Measurements from ENCODE around the gene VPS26C. TPM values are rescaled to one million over a fixed set of nuclear protein-coding genes. Genes with fewer than 3 reads are reported as not detected.
"Not testable (repeated sequence)": the region's sequence is repeated elsewhere in the genome, so short reads cannot be mapped to it uniquely, and the experiment has no call there.

Gene VPS26C
- total RNA-seq, 1 donor from 2014 or later, result 54.2 TPM

DNA sequence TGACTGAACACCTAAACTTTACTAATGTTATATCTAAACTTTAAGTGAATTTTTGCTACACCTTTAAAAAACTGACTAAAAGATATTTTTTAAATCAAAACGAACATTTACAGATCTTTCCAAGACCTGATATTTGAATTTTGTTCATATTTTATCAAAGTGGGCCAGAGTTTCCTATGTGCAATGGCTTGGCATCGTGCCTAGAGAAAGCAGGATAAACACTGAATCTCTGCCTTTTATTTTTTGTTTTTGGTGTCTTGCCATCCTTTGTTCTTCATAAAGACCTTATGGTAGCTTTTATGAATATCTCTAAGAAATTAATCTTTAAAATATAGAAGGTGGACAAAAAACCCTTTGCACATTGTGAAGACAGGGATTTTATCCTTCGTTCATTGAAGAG is 25.8 kb upstream of the VPS26C start:
- Histone ChIP-seq H3K27me3 (ENCODE audit: low read depth) (no peaks in the 10 kb centered on the region), H3K4me3 (no peak overlapping the region), H3K4me1 (peaks cover 31% of the 10 kb centered on the region), H3K27ac (replicated peaks) (no peak overlapping the region), H3K9me3 (replicated peaks) (no peaks in the 10 kb centered on the region), H3K36me3 (no peaks in the 10 kb centered on the region)
- DNase-seq, result no peak
- intact Hi-C loops (cut with micrococcal nuclease), result no loop called here
- TF ChIP-seq, protein P1, sequence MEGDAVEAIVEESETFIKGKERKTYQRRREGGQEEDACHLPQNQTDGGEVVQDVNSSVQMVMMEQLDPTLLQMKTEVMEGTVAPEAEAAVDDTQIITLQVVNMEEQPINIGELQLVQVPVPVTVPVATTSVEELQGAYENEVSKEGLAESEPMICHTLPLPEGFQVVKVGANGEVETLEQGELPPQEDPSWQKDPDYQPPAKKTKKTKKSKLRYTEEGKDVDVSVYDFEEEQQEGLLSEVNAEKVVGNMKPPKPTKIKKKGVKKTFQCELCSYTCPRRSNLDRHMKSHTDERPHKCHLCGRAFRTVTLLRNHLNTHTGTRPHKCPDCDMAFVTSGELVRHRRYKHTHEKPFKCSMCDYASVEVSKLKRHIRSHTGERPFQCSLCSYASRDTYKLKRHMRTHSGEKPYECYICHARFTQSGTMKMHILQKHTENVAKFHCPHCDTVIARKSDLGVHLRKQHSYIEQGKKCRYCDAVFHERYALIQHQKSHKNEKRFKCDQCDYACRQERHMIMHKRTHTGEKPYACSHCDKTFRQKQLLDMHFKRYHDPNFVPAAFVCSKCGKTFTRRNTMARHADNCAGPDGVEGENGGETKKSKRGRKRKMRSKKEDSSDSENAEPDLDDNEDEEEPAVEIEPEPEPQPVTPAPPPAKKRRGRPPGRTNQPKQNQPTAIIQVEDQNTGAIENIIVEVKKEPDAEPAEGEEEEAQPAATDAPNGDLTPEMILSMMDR (IDR thresholded peaks at IDR 0.05; ENCODE audit: borderline replicate concordance), result no peak

DNA sequence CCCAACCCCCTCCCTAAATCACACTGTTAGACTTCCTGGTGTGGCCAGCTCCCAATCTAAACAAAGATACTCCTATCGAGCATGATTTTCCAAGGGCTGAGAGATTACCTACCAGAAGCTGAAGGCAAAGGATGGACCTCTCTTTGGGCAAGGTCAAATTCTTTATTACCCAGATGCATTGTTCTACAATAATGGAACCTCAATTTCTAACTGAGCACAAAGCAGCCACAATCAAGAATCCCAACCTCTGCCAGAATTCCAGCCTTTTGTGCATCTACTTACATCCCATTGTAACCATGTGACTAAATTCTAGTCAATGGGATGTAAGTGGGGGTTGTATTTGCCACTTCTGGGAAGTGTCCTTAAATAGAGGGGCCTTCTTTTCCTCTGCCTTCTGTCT is 24.9 kb upstream of the VPS26C start:
- intact Hi-C loops (cut with micrococcal nuclease), result no loop called here
- H3K27ac ChIP-seq (replicated peaks), result no peak overlapping the region
- peaks cover 31% of the 10 kb centered on the region for H3K4me1 ChIP-seq
- no peaks in the 10 kb centered on the region for H3K9me3 ChIP-seq (replicated peaks)
- no peaks in the 10 kb centered on the region for H3K27me3 ChIP-seq (ENCODE audit: low read depth)
- H3K36me3 ChIP-seq, result no peaks in the 10 kb centered on the region
- no peak overlapping the region for H3K4me3 ChIP-seq
- TF ChIP-seq, protein P1 (IDR thresholded peaks at IDR 0.05; ENCODE audit: borderline replicate concordance), result no peak
- DNase-seq, result no peak

DNA sequence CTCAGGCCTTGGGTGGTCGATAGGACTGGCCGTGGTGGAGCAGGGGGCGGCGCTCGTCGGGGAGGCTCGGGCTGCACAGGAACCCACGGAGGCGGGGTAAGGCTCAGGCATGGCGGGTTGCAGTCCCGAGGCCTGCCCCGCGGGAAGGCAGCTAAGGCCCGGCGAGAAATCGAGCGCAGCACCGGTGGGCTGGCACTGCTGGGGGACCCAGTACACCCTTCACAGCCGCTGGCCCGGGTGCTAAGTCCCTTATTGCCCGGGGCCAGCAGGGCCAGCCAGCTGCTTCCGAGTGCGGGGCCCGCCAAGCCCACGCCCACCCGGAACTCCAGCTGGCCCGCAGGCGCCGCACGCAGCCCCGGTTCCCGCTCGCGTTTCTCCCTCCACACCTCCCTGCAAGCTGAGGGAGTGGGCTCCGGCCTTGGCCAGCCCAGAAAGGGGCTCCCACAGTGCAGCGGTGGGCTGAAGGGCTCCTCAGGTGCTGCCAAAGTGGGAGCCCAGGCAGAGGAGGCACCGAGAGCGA is 16.1 kb upstream of the VPS26C start:
- DNase-seq; H3K27ac ChIP-seq (replicated peaks); H3K4me3 ChIP-seq; H3K27me3 ChIP-seq (ENCODE audit: low read depth); H3K9me3 ChIP-seq (replicated peaks); H3K36me3 ChIP-seq; intact Hi-C loops (cut with micrococcal nuclease); H3K4me1 ChIP-seq: not testable (repeated sequence)

DNA sequence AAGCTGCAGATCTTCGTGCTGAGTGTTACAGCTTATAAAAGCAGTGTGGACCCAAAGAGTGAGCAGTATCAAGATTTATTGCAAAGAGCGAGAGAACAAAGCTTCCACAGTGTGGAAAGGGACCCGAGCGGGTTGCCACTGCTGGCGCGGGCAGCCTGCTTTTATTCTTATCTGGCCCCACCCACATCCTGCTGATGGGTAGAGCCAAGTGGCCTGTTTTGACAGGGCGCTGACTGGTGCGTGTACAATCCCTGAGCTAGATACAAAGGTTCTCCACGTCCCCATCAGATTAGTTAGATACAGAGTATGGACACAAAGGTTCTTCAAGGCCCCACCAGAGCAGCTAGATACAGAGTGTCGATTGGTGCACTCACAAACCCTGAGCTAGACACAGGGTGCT is 15.5 kb upstream of the VPS26C start:
- intact Hi-C loops (cut with micrococcal nuclease); H3K27me3 ChIP-seq (ENCODE audit: low read depth); H3K4me1 ChIP-seq; H3K27ac ChIP-seq (replicated peaks); H3K9me3 ChIP-seq (replicated peaks); H3K36me3 ChIP-seq; DNase-seq: not testable (repeated sequence)
- peak overlapping the region; percentile 44 for H3K4me3 ChIP-seq

DNA sequence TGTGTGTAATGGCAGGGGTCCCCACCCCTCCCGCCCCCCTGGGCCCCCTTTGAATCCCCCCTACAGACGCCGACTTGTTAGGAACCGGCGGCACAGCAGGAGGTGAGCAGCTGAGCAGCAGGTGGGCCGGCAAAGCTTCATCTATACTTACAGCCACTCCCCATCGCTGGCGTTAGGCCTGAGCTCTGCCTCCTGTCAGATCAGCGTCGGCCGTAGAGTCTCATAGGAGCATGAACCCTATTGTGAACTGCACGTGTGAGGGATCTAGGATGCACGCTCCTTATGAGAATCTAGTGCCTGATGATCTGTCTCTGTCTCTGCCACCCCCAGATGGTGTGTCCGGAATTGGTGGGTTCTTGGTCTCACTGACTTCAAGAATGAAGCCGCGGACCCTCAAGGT is 14.9 kb upstream of the VPS26C start:
- peak overlapping the region; percentile 44 for H3K4me3 ChIP-seq
- H3K27ac ChIP-seq (replicated peaks), result no peak overlapping the region
- intact Hi-C loops (cut with micrococcal nuclease), result no loop called here
- no peaks in the 10 kb centered on the region for H3K27me3 ChIP-seq (ENCODE audit: low read depth)
- TF ChIP-seq, protein P1 (IDR thresholded peaks at IDR 0.05; ENCODE audit: borderline replicate concordance), result no peak
- H3K9me3 ChIP-seq (replicated peaks), result no peaks in the 10 kb centered on the region
- no peaks in the 10 kb centered on the region for H3K4me1 ChIP-seq
- no peaks in the 10 kb centered on the region for H3K36me3 ChIP-seq
- no peak for DNase-seq

DNA sequence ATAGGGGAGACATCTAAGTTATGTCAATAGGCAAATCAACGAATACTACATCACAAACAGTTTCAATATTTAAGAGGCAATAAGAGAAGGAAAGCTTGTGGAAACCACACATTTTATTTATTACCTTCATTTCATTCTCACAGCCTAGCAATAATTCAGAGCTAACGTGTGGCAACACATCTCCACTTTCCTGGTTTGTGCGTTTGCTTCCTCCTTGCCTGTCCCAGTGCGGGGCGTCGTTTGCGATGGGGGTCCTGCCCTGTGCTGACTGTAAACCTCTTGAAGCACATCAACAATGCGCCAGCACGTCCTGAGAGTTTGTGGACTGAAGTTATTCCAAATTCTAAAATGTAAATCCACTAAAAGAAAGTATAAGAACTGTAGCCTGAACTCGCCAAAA is 14.4 kb upstream of the VPS26C start:
- Histone ChIP-seq H3K27me3 (ENCODE audit: low read depth) (no peaks in the 10 kb centered on the region), H3K9me3 (replicated peaks) (no peaks in the 10 kb centered on the region), H3K27ac (replicated peaks) (no peak overlapping the region), H3K4me1 (no peaks in the 10 kb centered on the region), H3K36me3 (no peaks in the 10 kb centered on the region), H3K4me3 (peak overlapping the region; percentile 44)
- intact Hi-C loops (cut with micrococcal nuclease), result no loop called here
- DNase-seq, result no peak
- TF ChIP-seq, protein P1 (IDR thresholded peaks at IDR 0.05; ENCODE audit: borderline replicate concordance), result no peak

DNA sequence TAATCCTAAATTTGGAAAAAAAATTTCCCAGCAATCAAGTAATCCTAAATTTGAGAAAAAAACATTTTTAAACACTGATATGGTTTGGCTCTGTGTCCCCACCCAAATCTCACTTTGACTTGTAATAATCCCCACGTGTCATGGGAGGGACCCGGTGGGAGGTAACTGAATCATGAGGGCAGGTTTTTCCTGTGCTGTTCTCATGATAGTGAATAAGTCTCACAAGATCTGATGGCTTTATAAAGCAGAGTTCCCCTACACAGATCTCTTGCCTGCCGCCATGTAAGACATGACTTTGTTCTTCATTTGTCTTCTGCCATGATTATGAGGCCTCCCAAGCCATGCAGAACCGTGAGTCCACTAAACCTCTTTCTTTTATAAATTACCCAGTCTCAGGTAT is 12.1 kb upstream of the VPS26C start:
- intact Hi-C loops (cut with micrococcal nuclease), result not testable (repeated sequence)

More for the DNA sequence above, 12.1 kb upstream of the VPS26C start:
- H3K4me1 ChIP-seq; H3K27me3 ChIP-seq (ENCODE audit: low read depth); H3K9me3 ChIP-seq (replicated peaks); H3K27ac ChIP-seq (replicated peaks); H3K4me3 ChIP-seq; DNase-seq; H3K36me3 ChIP-seq: not testable (repeated sequence)
